GM12801 (cell line): ENCODE measurements around the gene ADCY9.

Source experiments
- CTCF ChIP-seq: IDR thresholded peaks from one replicate; pipeline ENCODE4 v1.5.1; 2011; ENCODE audit warnings: control low read depth; ENCODE audit not compliant: insufficient read length; ENCODE audit errors: extremely low read depth

ADCY9 gene

GRCh38 chr16:4057439-4057877 is 58.8 kb downstream of the ADCY9 start:
- TF ChIP-seq CTCF: no peak

GRCh38 chr16:4056161-4057105 is 59.8 kb downstream of the ADCY9 start:
- no peak for TF ChIP-seq CTCF

- no peak for TF ChIP-seq CTCF
Measured at GRCh38 chr16:4055748-4056147, 60.5 kb downstream of the ADCY9 start.

- no peak for TF ChIP-seq CTCF
Measured at GRCh38 chr16:4053301-4053845, 62.9 kb downstream of the ADCY9 start.

- TF ChIP-seq CTCF: no peak
Measured at GRCh38 chr16:4052801-4053293, 63.4 kb downstream of the ADCY9 start.

GRCh38 chr16:4052096-4052495 is 64.1 kb downstream of the ADCY9 start:
- no peak for TF ChIP-seq CTCF

GRCh38 chr16:4051591-4051990 is 64.7 kb downstream of the ADCY9 start:
- TF ChIP-seq CTCF: no peak
